Stimulated activated CD8-positive, alpha-beta memory T cell treated with anti-CD3 and anti-CD28 coated beads, Interleukin-7, amount 100 ng/mL, for 24 hours (primary cell): ENCODE measurements around the gene ADAM8.
A peak's percentile ranks its signal among the peaks of the same experiment; 100 is the strongest.

Experiments
- DNase-seq: peaks from one replicate; pipeline ENCODE4 v3.0.0-alpha.2; 2020; ENCODE audit warnings: low read depth

Gene ADAM8

DNA sequence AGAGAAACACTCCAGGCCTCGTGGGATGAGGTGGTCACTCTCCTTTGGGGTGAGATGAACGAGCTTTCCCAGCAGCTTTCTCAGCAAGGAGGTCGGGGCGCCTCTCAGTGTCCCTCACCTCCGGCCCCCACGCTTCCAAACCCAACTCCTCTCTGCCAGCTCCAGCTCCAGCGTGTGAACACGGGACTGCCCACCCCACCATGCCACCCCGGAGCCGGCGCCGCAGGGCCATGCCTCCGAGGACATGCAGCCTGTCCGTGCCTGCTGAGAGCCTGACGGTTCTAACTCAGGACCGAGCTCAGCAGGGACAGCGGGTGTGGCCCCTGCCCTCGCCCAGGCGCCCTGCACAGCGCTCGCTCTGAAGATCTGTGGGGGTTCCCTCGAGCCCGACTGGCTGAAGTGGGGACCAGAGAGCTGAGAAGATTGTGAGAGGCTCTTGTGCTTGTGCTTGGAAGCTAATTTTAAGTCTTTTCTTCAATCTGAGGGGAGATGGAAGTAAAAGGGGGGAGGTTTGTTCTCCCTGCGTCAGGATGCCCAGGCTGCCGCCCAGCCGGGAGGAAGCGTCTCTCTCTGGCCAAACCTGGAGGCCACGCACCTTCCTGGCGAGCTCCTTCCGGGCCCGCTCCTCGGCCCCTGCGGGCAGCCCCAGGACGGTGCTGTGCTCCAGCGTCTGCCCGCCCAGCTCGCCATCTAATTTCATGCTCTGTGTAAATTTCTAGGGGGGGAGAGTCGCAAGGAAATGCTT is 5.1 kb upstream of the ADAM8 start:
- DNase-seq, result no peak

GRCh38 chr10:133281084-133281483 is 4.4 kb upstream of the ADAM8 start:
- DNase-seq, result no peak

DNA sequence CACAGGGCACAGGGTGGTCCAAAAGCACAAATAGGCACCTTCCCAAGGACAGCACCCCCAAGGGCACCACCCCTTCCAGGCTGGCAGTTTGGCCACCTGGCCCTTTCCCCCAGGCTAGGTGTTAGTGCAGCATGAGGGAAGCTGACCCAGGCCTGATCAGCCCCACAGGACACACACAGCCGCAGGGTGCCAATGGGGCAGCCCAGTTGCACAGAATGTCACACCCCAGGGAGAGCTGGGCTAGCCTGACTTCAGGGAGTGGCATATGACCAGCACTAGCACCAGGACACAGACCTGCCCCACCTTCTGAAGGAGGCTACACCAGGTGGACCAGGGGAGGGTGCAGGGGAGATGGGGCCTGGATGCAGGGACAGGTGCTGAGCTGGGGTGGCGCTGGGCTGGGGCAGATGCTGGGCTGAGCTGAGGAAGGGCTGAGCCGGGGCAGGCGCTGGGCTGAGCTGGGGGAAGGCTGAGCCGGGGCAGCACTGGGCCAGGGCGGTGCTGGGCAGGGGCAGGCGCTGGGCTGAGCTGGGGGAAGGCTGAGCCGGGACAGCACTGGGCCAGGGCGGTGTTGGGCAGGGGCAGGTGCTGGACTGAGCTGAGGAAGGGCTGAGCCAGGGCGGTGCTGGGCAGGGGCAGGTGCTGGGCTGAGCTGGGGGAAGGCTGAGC is 3.9 kb upstream of the ADAM8 start:
- DNase-seq, result no peak

- no peak for DNase-seq
Measured at GRCh38 chr10:133279326-133280226, 2.9 kb upstream of the ADAM8 start.

- peak; percentile 35 for DNase-seq
Measured at GRCh38 chr10:133278577-133279265, 2.1 kb upstream of the ADAM8 start.

GRCh38 chr10:133277993-133278576 is 1.4 kb upstream of the ADAM8 start:
- DNase-seq, result no peak

DNA sequence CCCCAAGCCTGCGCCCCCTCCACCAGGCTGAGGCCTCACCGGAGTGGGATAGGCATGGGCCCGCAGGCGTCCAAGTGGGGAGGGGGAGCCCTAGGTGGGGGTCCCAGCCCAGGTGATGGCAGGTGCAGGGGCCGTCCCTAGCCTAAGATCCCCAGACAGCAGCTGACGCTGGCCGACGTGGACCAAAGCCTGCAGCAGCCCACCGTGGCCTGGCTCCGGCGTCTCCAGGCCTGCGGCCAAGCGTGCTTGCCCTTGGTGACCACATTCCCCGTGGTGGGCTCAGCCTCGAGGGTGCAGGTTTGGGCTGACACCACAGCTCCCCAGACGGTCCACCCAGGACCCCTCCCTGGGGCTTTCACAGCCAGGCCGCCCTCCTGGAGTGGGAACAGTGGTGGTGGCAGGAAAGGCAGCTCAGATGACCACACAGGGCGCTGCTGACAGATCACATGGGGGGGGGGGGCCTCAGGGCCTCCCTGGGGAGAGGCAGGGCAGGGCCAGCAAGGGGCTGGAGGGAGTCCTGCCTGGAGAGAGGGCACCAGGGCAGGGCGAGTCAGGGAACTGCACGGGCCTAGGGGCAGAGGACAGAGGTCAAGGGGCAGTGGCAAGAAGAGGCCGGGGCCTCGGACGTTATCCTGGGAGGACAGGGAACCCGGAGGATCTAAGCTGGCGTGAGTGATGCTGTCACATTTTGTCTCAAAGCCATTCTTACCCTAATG is 767 bp upstream of the ADAM8 start:
- no peak for DNase-seq

DNA sequence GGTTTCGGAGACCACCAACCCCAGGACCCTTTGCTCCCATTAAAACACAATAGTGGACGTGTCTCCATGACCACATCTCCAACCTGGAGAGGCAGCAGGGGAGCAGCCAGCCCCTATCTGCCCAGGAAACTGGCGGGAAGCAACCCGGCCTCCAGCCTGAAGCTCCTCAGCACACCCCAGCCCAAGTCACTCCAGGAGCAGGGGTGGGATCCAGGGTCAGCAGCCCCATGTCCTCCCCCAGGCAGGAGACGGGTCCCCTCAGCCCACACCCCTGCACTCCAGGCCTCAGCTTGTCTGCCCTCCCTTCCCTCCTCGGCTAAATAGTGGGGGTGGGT is 601 bp downstream of the ADAM8 start:
- DNase-seq, result no peak

GRCh38 chr10:133275684-133276092 is 980 bp downstream of the ADAM8 start:
- DNase-seq, result no peak

- DNase-seq, result peak; percentile 65
Measured at GRCh38 chr10:133274751-133275683, 1.7 kb downstream of the ADAM8 start.

- DNase-seq, result no peak
Measured at GRCh38 chr10:133273534-133274143, 3.0 kb downstream of the ADAM8 start.

DNA sequence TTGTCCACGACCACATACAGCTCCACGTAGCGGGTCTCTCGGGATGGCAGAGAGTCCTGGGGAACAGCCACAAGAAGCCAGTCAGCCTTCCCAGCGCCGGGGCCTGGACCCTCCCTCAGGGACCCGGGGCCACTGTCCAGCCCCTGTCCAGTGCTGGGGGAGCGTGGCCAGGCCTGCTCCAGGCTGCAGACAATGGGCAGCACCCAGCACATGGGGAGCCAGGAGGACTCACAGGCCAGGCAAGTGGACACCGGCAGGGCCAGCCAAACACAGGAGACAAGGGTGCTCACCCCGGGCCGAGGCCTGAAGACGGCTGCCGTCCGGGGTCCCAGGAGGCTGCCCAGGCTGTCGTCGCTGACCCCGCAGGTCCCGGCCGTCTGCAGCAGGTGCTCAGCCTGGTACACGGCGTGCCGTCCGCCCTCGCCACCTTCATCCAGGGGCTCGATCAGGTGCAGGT is 3.7 kb downstream of the ADAM8 start:
- no peak for DNase-seq

DNA sequence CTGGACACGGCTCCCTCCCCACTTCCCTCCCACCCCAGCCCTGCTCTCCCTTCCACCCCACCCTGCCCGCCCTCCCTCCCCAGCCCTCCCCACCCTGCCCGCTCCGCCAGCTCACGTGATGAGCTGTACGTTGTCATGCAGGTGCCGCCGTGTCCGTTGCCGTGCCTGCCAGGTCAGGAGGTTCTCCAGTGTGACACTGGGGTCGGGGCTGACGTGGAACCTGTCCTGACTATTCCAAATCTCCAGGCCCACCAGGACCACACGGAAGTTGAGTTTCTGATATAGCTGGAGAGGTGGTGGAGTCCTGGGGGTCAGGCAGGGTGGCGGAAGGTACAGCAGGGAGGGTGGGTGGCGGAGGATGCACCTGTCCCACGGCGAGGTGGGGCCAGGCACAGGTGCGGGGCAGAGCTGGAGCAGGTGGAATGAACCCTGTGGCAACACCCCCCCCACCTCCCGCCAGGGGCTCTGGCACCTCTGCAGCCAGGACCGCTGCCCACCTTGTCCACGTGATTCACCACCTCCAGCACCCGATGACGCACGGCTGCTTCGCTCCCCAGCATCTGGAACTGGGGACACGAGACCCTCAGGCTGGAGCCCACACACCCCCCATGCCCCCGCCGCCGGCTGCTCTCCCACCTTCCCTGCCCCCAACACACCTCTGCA is 4.2 kb downstream of the ADAM8 start:
- no peak for DNase-seq

DNA sequence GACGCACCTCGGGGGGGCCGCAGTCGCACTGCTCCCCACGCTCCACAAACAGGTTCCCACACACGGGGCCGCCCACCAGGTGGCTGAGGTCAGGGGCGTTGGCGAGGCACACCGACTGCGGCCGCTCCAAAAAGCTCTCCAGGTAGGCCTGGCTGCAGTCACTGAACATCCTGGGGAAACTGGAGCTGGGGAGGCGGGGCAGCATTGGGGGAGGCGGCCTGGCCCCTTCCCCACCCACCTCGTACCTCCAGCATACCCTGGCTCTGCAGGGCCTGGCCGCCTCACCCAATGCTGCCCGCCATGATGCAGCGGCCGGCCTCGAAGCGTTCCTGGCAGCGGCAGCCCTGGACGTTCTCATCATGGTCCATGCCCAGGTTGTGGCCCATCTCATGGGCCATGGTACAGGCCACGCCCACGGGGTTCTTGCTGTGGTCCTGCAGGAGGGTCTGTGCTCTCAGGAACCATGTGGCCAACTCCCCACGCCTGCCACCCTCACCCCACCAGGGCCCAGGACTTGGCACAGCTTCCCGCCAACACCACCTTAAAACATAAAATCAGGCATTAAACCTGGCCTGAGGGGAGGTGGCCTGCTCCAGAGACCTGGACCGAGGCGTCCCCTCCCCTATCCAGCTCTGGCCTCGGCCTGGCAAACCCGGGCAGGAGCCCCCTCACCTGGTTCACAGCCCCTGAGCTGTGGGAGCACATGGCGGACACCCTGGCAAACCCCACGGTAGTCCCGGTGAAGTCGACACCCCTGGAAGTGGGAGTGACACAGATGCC is 5.0 kb downstream of the ADAM8 start:
- DNase-seq, result no peak

DNA sequence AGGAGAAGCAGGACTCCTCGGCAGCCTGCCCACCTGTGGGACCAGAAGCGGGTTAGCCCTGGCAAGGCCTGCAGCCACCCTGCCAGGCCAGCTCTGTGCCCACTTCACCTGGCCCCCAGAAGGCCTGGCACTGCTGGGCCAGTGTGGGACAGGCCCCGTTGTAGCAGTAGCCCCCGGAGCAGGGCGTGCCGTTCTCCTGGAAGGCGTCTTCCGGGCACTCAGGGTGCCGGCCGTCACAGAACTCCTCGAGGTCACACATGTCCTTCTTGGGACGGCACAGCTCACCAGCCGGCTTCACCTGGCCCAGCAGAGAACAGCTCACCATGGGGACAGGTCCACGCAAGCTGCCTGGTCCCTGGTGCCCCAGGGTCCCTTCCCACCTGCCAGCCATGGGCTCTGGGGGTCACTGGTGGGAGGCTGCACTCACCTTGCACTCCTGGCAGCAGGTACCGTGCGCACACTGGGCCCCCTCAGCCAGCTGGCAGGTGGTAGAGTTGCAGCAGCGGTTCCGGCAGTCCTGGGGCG is 5.8 kb downstream of the ADAM8 start:
- DNase-seq, result no peak

DNA sequence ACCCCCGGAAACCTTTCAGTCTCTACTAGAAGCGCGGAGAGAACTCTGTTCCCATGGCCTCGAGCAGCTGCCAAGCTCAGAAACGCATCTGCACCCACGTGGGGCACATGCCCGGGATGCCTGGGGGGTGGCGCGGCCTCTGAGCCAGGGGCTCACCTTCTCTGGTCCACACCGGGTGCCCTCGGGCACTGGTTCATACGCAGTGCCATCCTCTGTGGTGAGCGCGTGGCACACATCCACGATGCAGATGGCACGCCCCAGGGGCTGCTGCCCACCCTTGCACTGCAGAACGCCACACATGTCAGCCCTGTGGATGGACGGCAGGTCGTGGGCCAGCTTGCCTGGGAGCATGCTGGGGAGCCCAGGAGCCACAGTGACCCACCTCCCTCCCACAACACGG is 6.5 kb downstream of the ADAM8 start:
- DNase-seq, result no peak

GRCh38 chr10:133269367-133269766 is 7.3 kb downstream of the ADAM8 start:
- no peak for DNase-seq

DNA sequence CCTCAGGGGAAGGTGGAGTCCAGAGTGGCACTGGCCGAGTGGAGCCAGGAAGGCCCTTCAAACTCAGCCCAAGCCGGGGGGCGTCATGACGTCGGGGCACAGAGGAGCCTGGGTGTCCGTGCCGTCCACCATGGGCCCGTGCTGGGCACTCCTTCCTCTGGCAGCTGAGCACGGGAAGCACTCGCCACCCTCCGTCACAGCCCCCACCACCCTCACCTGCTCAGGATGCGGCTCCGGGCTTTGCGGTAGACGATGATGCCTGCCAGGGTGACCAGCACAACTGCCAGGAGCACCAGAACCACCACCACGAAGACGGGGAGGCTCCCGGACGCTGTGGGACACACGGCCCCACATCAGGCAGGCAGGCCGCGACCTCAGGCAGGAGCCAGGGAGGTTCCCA is 8.1 kb downstream of the ADAM8 start:
- DNase-seq, result no peak
